Left renal pelvis (tissue), 4 donors: ENCODE measurements around the gene UFM1. TPM values are rescaled to one million over a fixed set of nuclear protein-coding genes. Genes with fewer than 3 reads are reported as not detected.
"Not testable (repeated sequence)": the region's sequence is repeated elsewhere in the genome, so short reads cannot be mapped to it uniquely, and the experiment has no call there.

Experiments used
- DNase-seq, 4 donors: peaks; one replicate each; pipeline ENCODE4 v3.0.0-alpha.2; 2013; ENCODE audit warnings: low read depth in 4 of 4, low spot score in 3 of 4
- polyA plus RNA-seq, 4 donors: library from polyadenylated mRNA; unstranded; fragments of 120-200 nt; gene quantifications; one replicate each; pipeline ENCODE4 v1.2.1, GENCODE V29; 2013; ENCODE audit not compliant: insufficient read length in 4 of 4

UFM1 gene
- polyA plus RNA-seq, 4 donors, result 92.5 to 109 (median 93.5) TPM

DNA sequence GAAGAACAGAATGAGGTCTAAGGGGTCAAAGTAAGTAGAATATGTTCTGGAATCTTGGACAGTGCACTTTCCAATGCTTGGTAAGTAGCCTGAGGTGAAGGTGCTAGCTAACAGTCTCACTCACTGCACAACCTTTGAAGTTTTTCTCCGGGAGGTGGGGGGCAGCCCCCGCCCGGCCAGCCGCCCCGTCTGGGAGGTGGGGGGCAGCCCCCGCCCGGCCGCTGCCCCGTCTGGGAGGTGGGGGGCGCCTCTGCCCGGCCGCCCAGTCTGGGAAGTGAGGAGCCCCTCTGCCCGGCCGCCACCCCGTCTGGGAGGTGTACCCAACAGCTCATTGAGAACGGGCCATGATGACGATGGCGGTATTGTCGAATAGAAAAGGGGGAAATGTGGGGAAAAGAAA is 14.1 kb downstream of the UFM1 start:
- not testable (repeated sequence) for DNase-seq

DNA sequence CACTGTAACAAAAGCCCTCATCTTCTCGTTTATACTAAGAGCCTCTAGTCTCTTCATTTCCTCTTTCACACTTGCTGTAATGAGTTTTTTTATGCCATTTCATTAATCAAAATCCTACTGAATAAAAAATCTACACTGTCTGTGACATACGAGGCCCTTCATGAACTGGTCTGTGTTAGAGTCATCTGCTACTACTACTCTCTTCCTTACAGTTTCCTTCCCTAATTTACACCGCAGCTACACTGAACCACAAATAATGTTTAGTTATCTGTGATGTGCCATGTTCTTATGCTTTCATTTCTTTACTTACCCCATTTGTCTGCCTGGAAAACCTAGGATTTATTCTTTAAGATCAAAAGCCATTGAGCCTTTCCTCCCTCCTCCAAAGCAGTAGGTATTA is 16.0 kb downstream of the UFM1 start:
- DNase-seq, result no peak

DNA sequence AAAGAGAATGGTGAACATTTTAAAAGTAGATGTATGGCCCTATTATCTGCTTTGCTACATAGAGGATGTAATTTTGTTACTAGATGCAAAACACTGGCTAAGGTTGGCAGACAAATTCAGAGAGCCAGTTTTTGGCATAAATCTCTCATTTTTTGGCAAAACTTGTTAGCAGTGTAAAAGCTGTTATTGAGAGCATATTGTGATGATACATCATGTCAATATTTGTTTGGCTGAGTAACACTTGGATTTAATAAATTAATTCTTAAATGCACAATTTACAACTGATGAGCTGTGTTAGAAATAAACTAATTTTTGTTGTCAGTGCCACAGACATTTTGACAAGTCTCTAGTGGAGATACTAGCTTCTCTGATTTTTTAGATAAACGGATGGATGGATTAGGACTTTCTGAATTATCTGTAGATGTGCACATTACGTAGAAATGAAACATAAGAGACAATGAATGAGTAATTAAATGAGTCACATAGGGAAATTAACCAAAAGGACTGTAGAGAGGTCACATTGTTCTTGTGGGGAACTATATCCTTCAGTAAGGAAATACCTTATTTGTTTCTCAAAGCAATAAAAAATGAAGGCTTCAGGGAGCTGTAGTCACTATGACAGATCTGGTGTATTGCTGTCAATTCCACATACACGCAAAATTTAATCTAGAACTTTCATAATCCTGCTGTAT is 17.4 kb downstream of the UFM1 start:
- no peak for DNase-seq

DNA sequence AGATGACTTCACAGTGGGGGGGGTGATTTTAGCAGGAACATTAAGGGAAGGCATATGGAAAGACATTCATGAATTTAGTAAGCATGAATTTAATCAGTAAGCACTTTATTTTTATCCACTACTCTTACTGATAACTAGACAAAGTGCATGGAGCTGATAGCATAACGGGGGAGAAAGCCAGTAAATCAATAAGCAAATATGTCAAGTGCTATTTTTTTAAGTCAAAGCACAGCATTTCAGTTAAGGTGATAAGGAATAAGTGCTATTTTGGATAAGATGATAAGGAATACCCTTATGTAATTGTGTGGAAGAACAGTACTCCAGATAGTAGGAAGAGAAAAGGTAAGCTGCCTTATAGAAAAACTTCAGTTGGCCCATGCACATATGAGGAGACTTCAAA is 19.4 kb downstream of the UFM1 start:
- DNase-seq, result no peak

DNA sequence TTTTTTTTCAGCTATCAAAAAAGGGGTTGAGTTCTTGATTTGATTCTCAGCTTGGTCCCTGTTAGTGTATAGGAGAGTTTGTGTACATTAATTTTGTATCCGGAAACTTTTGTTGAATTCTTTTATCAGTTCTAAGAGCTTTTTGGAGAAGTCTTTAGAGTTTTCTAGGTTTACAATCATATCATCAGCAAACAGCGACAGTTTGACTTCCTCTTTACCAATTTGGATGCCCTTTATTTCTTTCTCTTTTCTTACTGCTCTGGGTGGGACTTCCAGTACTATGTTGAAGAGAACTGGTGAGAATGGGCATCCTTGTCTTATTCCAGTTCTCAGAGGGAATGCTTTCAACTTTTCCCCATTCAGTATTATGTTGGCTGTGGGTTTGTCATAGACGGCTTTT is 20.4 kb downstream of the UFM1 start:
- not testable (repeated sequence) for DNase-seq

DNA sequence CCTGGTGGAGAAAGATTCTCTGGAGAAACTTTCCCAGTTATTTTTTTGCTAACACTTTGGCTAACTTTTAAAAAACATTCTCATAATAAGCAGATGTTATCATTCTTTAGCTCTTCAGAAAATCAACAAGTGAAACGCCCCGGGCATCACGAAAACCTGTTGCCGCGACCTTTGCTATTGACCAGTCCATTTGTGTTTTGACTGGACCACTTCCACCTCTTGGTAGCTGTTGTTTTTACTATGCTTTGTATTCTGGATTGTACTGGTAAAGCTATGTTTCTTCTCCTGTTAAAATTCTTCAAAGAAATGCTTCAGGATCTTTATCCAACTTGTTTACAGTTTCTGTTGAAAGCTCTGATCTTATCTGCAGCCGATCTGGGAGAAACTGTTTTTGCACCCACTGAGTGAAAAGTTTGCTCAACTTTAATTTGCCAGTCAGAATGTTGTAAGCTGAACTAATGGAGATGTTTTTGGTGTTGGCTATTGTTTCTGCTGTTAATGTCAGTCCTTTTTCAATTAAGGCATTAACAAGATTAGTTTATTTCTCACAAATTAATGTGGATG is 23.3 kb downstream of the UFM1 start:
- DNase-seq, result no peak

DNA sequence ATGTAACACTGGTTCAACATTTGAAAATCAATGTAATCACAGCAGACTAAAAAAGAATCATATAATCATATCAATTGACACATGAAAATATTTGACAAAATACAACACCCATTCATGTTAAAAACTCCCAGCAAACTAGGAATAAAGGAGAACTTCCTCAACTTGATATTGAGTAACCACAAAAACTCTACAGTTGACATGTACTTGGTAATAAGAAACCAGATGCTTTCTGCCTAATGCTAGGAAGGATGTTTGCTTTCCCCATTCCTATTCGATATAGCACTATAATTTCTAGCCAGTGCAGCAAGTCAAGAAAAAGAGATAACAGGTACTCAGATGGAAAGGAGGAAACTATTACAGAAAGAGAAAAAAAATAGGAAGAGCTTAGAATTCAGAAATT is 26.9 kb downstream of the UFM1 start:
- DNase-seq, result no peak

DNA sequence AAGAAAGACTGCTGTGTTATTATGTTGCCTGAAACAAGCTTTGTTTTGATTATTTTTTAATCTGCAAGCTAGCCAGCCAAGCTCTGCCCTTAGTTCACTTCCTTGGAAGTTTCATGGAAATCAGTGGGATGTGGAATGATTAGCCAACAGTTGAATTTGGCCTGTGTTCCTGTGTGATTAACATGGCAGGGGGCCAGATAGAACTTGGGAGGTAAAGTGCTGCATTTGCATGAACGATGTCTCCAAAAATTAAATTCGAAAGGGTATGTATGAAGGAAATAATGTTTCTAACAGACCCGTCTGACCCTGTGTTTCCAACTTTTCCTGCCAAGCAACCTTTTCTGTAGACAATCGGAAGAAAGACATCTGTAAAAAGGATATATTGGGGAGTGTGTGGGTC is 32.2 kb downstream of the UFM1 start:
- DNase-seq, result no peak

DNA sequence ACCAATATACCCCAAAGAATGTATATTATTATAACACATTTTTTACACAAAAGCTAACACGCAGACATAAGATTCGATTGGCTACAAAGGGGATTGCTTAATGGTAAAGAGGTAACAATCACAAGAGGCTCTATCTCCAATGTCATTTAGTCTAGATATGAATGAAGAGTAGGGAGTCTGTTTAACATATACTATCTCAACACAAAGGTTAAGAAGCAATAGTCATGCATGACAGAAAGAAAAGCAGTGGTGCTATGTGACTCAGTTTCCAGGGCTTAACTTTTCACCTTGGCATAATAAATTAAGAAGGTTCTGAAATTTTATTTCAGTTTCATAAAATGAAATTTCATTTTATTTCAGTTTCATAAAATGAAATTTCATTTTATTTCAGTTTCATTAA is 33.3 kb downstream of the UFM1 start:
- no peak for DNase-seq

DNA sequence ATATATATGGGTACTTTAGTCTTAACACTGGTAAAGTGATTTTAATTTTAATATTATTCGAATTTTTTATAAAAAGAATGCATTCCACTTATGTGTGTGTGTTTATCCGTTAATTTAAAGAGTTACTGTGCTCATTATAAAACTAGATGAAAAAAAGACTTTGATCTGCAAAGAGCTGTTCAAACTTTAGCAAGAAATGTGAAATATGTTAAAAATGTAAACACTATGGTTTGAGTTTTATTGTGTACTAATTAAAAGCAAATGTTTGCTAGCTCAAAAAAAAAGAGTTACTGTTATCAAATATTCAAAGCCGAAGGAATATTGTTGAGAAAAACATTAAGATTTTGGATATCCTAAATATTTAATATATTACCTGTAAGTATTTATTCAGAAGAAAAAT is 34.5 kb downstream of the UFM1 start:
- DNase-seq, result no peak

DNA sequence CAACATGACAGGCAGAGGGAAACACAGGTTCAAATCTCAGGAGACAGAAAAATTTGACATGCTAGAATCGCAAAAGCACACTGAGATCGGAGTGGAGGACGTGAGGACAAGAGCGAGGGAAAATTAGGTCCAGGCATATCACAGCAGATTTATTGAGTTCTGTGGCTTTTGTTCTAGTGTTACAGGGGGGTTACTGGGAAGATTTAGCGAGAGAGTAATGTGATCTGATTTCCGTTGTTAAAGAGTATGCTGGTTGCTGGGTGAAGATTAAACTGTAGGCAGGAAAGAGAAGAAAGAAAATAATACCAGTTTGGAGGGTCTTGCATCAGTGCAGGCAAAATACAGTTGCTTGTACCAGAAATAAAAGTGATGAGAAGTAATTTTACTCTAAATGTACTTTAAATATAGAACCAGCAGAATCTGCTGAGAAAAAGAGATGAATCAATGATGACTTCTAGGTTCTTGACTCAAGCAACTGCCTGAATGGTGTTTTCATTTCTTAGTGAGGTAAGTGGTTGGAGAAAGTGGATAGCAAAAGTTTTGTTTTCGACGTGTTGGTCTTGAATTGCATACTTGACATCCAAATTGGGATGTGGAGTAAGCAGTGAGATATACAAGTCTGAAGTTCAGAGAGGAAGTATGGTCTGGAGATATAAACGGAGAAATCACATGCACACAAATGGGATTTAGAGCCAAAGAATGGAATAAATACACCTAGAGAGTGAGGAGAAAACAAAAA is 35.7 kb downstream of the UFM1 start:
- peak in 1 of 4 donors; percentile 18 for DNase-seq

DNA sequence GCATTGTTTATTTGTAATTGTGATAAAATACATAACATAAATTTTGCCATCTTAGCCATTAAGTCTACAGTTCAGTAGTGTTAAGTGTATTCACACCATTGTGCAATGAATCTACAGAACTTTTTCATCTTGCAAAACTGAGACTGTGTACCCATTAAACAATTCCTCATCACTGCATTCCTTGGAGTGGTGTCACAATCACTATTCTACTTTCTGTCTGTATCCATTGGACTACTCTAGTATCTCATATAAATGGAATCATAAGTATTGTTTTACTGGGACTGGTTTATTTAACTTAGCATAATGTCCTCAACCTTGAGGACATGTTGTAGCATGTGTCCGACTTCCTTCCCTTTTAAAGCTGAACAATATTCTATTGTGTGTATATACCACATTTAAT is 36.8 kb downstream of the UFM1 start:
- DNase-seq, result no peak

DNA sequence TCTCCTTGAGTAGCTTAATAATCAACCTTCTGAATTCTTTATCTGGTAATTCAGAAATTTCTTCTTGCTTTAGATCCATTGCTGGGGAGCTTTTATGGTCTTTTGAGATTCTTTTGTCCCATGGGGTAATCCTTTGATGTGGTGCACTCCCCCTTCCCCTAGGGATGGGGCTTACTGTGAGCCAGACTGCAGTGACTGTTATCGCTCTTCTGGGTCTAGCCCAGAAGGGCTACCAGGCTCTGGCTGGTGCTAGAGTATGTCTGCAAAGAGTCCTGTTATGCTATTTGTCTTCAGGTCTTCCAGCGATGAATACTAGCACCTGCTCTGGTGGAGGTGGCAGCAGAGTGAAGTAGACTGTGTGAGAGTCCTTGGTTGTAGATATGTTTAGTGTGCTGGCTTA is 41.7 kb downstream of the UFM1 start:
- no peak for DNase-seq

DNA sequence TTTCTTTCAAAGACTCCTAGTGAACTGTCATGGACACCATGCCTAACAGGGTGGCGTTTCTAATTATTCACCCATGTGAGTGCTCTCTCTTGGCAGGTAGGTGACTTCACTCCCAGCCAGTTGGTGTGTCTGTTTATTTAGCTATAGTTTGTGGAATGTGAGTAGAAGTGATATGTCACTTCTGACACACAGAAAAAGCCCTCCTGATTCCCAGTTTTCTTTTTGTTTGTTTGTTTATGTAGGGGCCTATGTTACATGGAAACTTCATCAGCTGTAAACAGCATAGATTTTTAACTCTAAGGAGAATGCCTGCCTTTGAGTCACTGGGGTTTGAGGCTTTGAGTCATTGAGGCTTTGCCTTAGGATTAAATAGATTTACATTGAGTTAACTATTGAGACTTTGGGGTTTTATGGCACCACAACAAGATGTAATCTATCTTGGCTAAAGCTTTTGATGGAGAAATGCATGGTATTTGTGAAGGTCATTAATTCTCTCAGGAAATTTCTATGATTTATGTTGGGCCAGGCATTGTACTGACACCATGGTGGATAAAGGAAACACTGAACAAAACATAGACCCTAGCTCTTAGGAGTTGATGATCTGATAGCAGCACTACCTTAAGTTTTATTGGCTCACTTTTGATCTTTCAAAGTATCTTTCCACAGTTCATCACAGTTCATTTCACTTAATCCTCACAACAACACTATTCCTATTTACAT is 45.3 kb downstream of the UFM1 start:
- DNase-seq, result peak in 1 of 4 donors; percentile 32

DNA sequence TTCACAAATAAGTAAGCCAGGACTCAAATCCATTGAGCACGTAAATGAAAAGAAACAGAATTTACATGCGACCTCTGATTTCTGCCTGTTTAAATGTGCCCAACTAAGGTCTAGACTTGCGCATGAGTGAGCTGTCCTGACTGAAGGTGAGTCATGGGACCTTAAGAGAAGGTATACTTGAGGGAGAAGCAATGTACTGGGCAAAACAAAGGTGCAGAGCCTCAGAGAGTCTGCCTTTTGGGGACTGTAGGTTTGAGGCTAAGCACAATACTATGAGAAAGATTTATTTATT is 45.8 kb downstream of the UFM1 start:
- DNase-seq, result no peak

DNA sequence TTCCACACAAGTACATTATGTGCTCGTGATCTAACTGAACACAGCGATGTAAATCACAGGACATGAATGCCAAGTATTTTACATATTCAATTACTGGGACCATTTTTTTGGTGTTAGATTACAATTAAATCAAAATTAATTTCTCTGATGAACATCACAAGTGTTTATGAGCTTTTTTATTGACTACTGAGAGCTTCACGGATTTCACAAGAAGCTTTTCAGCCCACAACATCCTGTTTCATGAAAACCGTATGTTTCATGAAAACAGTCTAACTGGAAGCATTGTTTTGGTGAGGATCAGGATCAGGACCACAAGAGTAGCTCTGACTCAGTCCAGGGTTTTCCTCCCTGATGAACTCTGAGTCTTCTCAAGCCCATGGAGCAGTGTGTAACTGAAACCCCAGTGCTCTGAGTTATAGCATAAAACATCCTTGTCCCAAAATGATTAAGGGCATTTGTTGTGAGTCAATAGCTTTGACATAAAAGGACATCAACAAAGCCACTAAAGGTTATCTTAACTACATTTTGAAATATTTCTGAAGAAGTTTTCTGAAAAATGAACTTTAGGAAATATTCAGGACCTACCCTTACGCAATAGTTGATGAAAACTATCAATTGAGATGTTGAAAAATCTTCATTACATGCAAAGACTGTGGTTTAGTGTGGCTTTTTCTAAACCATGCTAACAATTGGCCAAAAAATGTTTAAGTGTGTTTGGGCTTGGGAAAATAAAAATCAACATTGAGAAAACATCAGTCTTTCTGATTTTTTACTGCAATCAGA is 49.3 kb downstream of the UFM1 start:
- peak in 1 of 4 donors; percentile 22 for DNase-seq

DNA sequence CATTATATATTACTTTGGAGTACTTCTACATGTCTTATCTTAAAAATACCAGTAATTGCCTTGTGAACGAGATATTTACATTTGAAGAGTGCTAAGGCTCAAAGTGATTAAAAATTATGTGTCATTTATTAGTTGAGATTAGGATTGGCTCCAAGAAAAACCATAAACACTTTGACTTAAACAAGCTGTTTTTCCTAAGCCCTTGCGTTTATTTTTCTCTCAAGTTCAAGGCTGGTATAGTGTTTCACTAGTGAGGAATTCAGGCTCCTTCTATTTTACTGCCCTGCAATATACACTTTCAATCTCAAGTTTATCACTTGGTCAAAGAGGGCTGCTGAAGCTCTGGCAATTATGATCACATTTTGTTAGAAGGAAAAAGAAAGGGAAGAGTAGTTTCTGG is 49.9 kb downstream of the UFM1 start:
- peak in 1 of 4 donors; percentile 14 for DNase-seq

DNA sequence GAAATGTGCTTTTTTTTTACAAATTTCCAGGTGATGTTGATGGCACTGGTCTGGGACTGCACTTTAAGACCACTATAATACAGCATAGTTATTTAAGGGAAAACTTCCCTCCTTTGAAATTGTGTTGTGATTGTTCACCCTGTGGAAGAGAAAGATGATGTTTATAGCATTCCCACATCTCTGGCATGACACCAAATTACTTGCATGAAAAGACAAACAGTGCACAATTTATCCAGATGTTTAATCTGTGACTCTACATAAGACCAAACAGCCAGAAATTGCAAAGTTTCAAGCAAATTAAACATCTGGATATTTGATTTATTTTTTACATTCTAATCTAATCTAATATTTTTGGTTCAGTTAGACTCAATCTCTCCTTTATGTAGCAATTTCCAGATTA is 51.6 kb downstream of the UFM1 start:
- no peak for DNase-seq

DNA sequence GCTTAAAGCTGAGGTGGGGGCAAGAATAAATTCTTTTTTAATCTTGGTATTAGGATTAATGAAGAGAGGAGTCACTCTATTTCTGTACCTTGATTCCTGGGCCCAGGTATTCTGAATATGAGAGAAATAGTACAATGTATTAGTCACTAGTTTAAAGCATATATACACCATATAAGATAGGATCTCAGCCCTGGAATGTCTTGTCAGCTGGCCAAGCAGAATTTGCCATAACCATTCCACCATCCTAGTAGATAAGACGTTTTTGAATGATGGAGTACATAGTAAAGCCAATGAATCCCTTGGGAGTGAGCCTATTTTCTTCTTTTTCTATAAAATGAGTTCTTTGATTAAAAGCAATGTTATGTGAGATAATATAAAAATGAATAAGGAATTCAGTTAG is 55.6 kb downstream of the UFM1 start:
- DNase-seq, result no peak

DNA sequence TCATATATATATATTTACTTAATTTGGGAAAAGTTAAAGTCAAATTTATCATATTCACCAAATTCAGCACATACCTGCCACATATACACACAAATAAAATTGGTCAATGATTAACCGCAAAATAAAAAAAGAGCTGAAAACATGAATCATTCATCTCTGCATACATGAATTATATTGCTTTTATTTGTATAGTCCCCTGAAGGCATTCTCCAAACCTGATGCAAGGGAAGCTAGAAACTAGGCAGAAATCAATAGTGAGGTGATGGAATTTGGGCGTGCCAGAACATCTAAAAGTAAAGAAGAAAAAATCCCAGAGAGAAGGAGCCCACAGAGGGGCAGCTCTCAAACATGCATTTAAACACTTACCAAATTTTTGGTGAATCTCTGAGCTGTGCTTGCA is 60.1 kb downstream of the UFM1 start:
- no peak for DNase-seq

DNA sequence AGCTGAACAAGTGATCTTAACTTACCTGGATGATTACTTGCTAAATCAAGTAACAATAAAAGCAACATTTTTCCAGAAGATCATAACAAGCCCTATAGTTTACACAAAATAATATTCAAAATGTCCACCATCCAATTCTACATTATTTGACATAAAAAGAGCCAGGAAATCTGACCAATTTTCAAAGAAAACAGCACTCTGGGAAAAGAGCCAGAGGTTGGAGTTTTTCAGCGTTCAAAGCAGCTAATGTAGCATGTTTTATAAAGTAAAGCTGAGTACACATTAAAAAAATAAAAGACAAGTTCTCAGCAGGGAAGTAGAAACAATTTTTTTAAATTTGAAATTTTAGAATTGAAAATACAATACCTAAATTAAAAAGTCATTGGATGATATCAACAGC is 62.6 kb downstream of the UFM1 start:
- DNase-seq, result no peak
